ENCODE measurements around the gene FAM114A2. TPM values are rescaled to one million over a fixed set of nuclear protein-coding genes. Genes with fewer than 3 reads are reported as not detected.

FAM114A2 gene
- total RNA-seq, result 24.8 and 26.2 TPM in 2 replicates

- intact Hi-C loops (cut with micrococcal nuclease), result loop anchor here (1.0 to 5.0 kb wide), 11 partner anchors 33 to 1512 kb away; partner anchors contain the start of genes CNOT8, GALNT10, MRPL22 and SAP30L
These were observed at the start of gene FAM114A2, which contains the start of gene MFAP3 for GRCh38 chr5:154038707-154039457. Gene FAM114A2, minus strand, starts transcription at chr5:154038910. Its CDS starts 3,957 bp downstream, at chr5:154034953. Gene MFAP3, plus strand, starts transcription at chr5:154038967. Its CDS starts 10,756 bp downstream, at chr5:154049723.

GRCh38 chr5:154087260-154087659 is 48.5 kb upstream of the FAM114A2 start:
- intact Hi-C loops (cut with micrococcal nuclease), result loop anchor here (1.0 kb wide), 1 partner anchor 15 kb away; no protein-coding TSS in a partner anchor

DNA sequence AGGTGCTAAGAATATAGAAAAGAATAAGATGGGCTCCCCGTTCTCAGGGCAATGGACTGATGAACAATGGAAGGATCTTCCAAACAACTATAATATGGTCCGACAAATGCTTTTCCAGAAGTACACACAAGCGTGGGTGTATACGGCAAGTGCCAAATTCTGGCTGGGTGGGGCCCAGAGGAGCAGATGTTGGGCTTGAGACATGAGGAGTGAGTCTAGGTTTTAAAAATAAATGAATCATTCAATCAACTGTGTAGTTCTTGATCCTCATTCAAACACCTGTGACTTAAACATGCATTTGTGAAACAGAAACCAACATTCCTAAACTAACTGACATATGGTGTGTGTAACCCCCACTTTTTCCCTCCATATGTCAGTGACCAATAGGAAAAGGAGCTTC is 47.9 kb upstream of the FAM114A2 start:
- intact Hi-C loops (cut with micrococcal nuclease), result loop anchor here (1.0 kb wide), 1 partner anchor 14 kb away; no protein-coding TSS in a partner anchor

GRCh38 chr5:154086146-154086545 is 47.4 kb upstream of the FAM114A2 start:
- intact Hi-C loops (cut with micrococcal nuclease), result no loop called here

GRCh38 chr5:154084062-154084639 is 45.4 kb upstream of the FAM114A2 start:
- intact Hi-C loops (cut with micrococcal nuclease), result no loop called here

GRCh38 chr5:154081246-154081645 is 42.5 kb upstream of the FAM114A2 start:
- intact Hi-C loops (cut with micrococcal nuclease), result no loop called here

- intact Hi-C loops (cut with micrococcal nuclease), result loop anchor here (10.0 kb wide), 1 partner anchor 677 kb away; the partner anchor contains the start of gene LARP1
These were observed 39.6 kb upstream of the FAM114A2 start for GRCh38 chr5:154078272-154078671.

- intact Hi-C loops (cut with micrococcal nuclease), result loop anchor here (10.0 kb wide), 1 partner anchor 677 kb away; the partner anchor contains the start of gene LARP1
These were observed 39.0 kb upstream of the FAM114A2 start for GRCh38 chr5:154077696-154078095.

GRCh38 chr5:154076240-154076922 is 37.7 kb upstream of the FAM114A2 start:
- intact Hi-C loops (cut with micrococcal nuclease), result loop anchor here (10.0 kb wide), 1 partner anchor 678 kb away; the partner anchor contains the start of gene LARP1

GRCh38 chr5:154072414-154073171 is 33.9 kb upstream of the FAM114A2 start:
- intact Hi-C loops (cut with micrococcal nuclease), result loop anchor here (1.0 to 10.0 kb wide), 15 partner anchors 15 to 1540 kb away; partner anchors contain the start of genes CNOT8, FAM114A2, GALNT10 and LARP1

DNA sequence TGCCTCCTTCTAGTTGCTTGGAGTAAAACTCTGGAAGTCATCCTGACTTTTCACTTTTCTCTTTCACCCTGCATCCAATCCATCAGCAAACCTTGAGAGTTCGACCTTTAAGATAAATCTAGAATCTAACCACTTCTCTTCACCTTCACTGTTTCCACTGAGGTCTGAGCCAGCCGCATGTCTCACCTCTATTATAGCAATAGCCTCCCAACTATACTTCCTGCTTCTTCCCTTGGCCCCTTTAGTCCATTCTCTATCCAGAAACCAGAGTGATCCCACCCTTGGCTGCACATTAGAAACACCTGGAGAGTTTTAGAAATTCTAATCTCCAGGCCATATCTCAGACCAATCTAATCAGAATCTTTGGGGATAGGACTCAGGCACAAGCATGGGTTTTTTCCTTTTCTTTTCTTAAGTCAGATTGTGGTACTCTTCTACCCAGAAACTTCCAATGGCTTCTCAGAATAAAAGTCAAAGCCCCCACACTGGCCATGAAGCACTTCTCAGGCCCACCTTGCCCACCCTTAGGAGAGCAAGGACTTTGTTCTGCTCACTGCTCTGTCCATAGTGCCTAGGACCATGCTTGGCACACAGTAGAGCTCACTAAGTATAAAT is 33.2 kb upstream of the FAM114A2 start:
- intact Hi-C loops (cut with micrococcal nuclease), result loop anchor here (1.0 to 10.0 kb wide), 15 partner anchors 15 to 1540 kb away; partner anchors contain the start of genes CNOT8, FAM114A2, GALNT10 and LARP1

DNA sequence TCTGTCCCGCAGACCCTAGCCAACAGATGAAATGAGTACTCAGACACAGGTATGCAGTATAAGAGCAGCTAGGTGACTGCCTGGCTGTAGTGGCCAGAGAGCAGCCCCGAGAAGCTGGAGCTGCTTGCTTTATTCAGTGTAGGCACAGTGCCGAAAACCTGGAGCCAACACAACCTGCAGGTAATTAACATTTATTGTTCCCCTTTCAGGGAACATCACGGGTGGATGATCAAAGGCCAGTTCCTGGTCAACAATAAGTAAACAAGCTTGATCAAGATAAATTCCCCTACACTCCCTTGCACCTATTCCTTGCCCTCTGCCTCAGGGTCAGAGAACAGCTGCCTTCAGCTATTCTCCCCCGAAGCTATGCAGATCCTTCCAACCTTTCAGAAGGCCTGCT is 31.1 kb upstream of the FAM114A2 start:
- intact Hi-C loops (cut with micrococcal nuclease), result loop anchor here (5.0 to 10.0 kb wide), 3 partner anchors 685 to 1538 kb away; partner anchors contain the start of genes CNOT8 and LARP1

GRCh38 chr5:154065971-154066370 is 27.3 kb upstream of the FAM114A2 start:
- intact Hi-C loops (cut with micrococcal nuclease), result no loop called here

GRCh38 chr5:154063372-154063771 is 24.7 kb upstream of the FAM114A2 start:
- intact Hi-C loops (cut with micrococcal nuclease), result no loop called here

GRCh38 chr5:154060606-154061005 is 21.9 kb upstream of the FAM114A2 start:
- intact Hi-C loops (cut with micrococcal nuclease), result no loop called here

DNA sequence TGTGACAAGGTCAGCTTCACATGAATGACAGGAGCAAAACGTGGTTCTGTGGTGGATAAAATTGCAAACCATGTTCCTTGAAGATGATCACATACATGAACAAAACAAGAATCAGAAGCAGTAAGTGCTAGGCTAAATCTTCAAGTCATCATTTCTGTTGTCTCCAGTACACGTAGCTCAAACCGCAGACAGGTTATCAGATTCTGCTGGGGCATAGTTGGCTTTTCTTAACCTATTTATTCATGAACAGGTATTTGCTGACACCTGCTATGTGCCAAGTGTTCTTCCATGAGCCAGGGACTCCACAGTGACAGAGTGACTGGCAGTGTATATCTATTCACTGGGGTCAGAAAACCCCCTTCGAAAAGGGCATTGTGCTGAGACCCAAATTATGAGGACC is 20.9 kb upstream of the FAM114A2 start:
- intact Hi-C loops (cut with micrococcal nuclease), result no loop called here

- intact Hi-C loops (cut with micrococcal nuclease), result no loop called here
These were observed 20.3 kb upstream of the FAM114A2 start for GRCh38 chr5:154059039-154059430.

DNA sequence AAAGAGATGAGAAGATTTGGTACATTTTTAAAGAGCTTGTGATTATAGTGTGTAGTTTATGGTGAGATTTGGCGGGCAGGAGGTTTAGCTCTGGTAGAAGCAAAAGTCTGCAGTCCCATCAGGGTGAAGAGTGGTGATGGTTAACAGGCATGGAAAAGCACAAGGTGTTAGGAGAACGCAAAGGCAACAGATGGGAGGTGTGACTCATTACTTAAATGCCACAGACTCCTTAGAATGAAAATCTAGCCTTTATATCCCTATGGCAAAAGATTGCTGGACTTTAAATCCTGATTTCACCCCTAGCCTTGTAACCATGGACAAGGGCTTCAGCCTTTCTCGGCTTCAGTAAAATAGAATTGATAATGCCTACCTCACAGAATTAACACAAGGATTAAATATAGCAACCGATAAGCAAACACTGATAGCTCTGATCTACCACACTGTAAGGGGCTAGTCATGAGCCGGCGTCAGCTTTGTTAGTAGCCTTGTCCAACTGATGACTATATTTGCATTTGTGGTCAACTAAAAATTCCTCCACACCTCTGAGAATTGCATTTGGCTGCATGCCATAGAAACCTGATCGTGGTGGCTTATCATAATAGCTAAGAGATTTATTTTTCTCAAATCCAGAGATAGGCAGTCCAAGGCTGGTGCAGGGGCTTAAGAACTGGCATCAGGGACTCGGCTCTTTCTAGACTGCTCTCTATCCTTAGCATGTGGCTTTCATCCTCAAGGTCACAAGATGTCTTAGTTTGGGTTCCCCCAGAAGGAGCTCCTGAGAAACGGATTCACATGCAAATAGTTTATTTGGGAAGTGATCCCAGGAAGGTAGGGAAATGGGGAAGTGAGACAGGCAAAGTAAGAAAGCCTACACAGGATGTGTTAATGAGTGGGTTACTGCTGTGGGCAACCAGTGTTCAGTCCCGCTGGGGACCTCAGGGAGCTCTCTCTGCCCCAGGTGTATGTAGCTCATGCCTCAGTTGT is 19.6 kb upstream of the FAM114A2 start:
- intact Hi-C loops (cut with micrococcal nuclease), result no loop called here

DNA sequence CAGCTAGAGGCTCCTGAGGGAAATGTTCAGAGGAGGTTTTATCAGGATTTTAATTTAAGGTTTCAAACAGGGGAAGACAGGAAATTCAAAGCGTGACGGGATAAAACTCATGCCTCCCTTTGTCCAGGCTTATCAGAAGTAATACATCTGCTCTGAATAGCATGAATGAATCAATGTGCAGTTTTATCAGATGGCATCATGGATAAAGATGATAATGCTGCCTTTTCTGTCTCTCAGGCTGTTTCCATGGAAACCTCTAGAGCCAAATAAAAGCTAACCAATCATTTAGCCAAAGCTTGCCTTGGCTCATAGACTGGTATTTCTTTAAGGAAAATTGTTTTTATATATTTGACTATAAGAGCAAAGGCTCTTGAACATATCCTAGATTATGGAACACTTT is 16.5 kb upstream of the FAM114A2 start:
- intact Hi-C loops (cut with micrococcal nuclease), result no loop called here

Measured in T-helper 1 cell treated with Interleukin-12 subunit alpha and Interleukin-12 subunit beta and Interleukin-4 antibody, amounts not matched to agents 30 ng/mL and 1 ng/mL, for 36 hours (primary cell).